Trophoblast cell (in vitro differentiated cells and primary cell): ENCODE measurements around the gene PAQR4.

Source experiments
- DNase-seq, 2 donors: peaks; one replicate each; pipeline ENCODE4 v3.0.0-alpha.2; 2016
- H2AFZ ChIP-seq: 2 replicates; pipeline ENCODE4 v1.6.1; 2013; ENCODE audit warnings: low read length, moderate library complexity, mild to moderate bottlenecking; ENCODE audit not compliant: insufficient read depth, poor library complexity
- H2AK5ac ChIP-seq: 2 replicates; pipeline ENCODE4 v1.6.1; 2013; ENCODE audit warnings: mild to moderate bottlenecking, low read length
- H2BK120ac ChIP-seq: 2 replicates; pipeline ENCODE4 v1.6.1; 2013; ENCODE audit warnings: low read length, mild to moderate bottlenecking, moderate library complexity; ENCODE audit not compliant: insufficient read depth, poor library complexity
- H2BK12ac ChIP-seq: 2 replicates; pipeline ENCODE4 v1.6.1; 2013; ENCODE audit warnings: mild to moderate bottlenecking, low read length, moderate library complexity
- H2BK5ac ChIP-seq: 2 replicates; pipeline ENCODE4 v1.6.1; 2013; ENCODE audit warnings: low read length, low read depth, moderate library complexity, mild to moderate bottlenecking; ENCODE audit not compliant: poor library complexity
- H3K14ac ChIP-seq: 2 replicates; pipeline ENCODE4 v1.6.1; 2013; ENCODE audit warnings: mild to moderate bottlenecking, low read length
- H3K18ac ChIP-seq: 2 replicates; pipeline ENCODE4 v1.6.1; 2013; ENCODE audit warnings: mild to moderate bottlenecking, low read length
- H3K23ac ChIP-seq: 2 replicates; pipeline ENCODE4 v1.6.1; 2013; ENCODE audit warnings: low read length
- H3K27ac ChIP-seq: 2 replicates; pipeline ENCODE4 v1.5.1; 2013; ENCODE audit warnings: low read depth, mild to moderate bottlenecking, inconsistent platforms, low read length, moderate library complexity
- H3K27me3 ChIP-seq: 2 replicates; pipeline ENCODE4 v1.6.1; 2013; ENCODE audit warnings: inconsistent platforms, mild to moderate bottlenecking, low read length, moderate library complexity; ENCODE audit not compliant: insufficient read depth
- H3K36me3 ChIP-seq, 2 experiments: 1 replicate in 1 of 2; 2 replicates in 1 of 2; pipeline ENCODE4 v1.6.1; 2013; ENCODE audit warnings: low read length in 2 of 2, mild to moderate bottlenecking in 2 of 2, moderate library complexity in 1 of 2; ENCODE audit not compliant: insufficient read depth in 2 of 2, control insufficient read depth in 1 of 2
- H3K4ac ChIP-seq: 2 replicates; pipeline ENCODE4 v1.6.1; 2013; ENCODE audit warnings: low read depth, mild to moderate bottlenecking, low read length, moderate library complexity
- H3K4me1 ChIP-seq, 2 experiments: 1 replicate in 1 of 2; 2 replicates in 1 of 2; pipeline ENCODE4 v1.6.1; 2013; ENCODE audit warnings: low read length in 2 of 2, mild to moderate bottlenecking in 2 of 2, moderate library complexity in 1 of 2; ENCODE audit not compliant: insufficient read depth in 2 of 2, control insufficient read depth in 1 of 2
- H3K4me2 ChIP-seq: 2 replicates; pipeline ENCODE4 v1.6.1; 2013; ENCODE audit warnings: inconsistent platforms, mild to moderate bottlenecking, low read length, moderate library complexity
- H3K4me3 ChIP-seq: 2 replicates; pipeline ENCODE4 v1.5.1; 2013; ENCODE audit warnings: mild to moderate bottlenecking, low read depth, low read length, inconsistent platforms
- H3K79me1 ChIP-seq: one replicate; pipeline ENCODE4 v1.6.1; 2013; ENCODE audit warnings: low read length
- H3K79me2 ChIP-seq: 2 replicates; pipeline ENCODE4 v1.6.1; 2013; ENCODE audit warnings: low read length, mild to moderate bottlenecking; ENCODE audit not compliant: control insufficient read depth, insufficient read depth, poor library complexity
- H3K9ac ChIP-seq: 2 replicates; pipeline ENCODE4 v1.6.1; 2013; ENCODE audit warnings: mild to moderate bottlenecking, low read length
- H3K9me3 ChIP-seq: 2 replicates; pipeline ENCODE4 v1.6.1; 2013; ENCODE audit warnings: low read depth, mild to moderate bottlenecking, control low read depth, inconsistent platforms, low read length; ENCODE audit not compliant: insufficient read depth
- H4K12ac ChIP-seq: 2 replicates; pipeline ENCODE4 v1.6.1; 2013; ENCODE audit warnings: low read depth, mild to moderate bottlenecking, low read length, moderate library complexity
- H4K8ac ChIP-seq: 2 replicates; pipeline ENCODE4 v1.6.1; 2013; ENCODE audit warnings: low read depth, mild to moderate bottlenecking, low read length, moderate library complexity
- H4K91ac ChIP-seq: one replicate; pipeline ENCODE4 v1.6.1; 2013; ENCODE audit warnings: low read depth, mild to moderate bottlenecking, low read length, moderate library complexity
- WGBS: extraction: QIAGEN DNeasy Blood & Tissue Kit; methylation state at CpG from one replicate; pipeline ENCODE4 v1.1.7; 2013; ENCODE audit warnings: missing lambda C conversion rate; ENCODE audit not compliant: insufficient read length, insufficient coverage; ENCODE audit errors: extremely low coverage; 5-methylcytosine and 5-hydroxymethylcytosine counted together

PAQR4 gene

DNA sequence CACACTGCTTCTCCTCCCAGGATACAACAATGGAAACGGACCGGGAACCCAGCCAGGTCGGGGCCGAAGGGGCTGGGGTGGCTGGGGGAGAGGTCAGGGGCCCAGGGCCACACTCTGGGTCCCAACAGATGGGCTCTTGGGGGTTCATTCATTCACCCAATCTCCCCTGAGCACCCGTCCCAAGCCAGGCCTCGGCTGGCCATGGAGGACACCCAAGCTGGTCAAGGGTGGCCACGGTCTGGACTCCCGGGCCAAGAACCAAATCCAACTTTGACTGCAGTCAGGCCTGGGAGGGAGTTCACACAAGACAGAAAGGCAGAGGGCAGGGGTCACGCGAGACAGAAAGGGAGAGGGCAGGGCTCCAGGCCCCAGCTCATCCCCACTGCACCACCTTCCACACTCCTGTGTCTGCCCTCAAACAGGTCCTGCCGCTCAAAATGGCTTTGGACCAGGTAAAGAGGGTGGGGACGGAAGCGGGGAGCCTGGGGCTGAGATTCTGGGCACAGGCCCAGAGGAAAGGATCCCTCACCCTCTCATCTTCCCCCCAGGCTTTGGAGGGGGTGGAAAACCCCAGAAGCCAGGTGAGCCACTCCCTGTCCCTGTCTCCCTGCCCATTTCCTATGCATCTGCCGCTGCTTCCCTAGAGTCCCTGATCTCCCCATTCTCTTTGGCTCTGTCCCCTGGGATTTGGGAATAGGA lies 23.4 kb downstream of the PAQR4 start:
- no peak overlapping the region for H2AFZ ChIP-seq

GRCh38 chr16:2996298-2996697 lies 27.1 kb downstream of the PAQR4 start:
- H3K14ac ChIP-seq: no peak overlapping the region
- no peak overlapping the region for H2BK12ac ChIP-seq
- WGBS: no CpG with 5 or more reads among the region's 13 CpGs
- no peak overlapping the region for H2BK5ac ChIP-seq
- no peak overlapping the region for H4K8ac ChIP-seq
- no peak overlapping the region for H2BK120ac ChIP-seq
- H2AFZ ChIP-seq: no peak overlapping the region
- H3K79me2 ChIP-seq: no peaks in the 10 kb centered on the region
- H3K4me3 ChIP-seq: no peak overlapping the region
- H3K79me1 ChIP-seq: no peaks in the 10 kb centered on the region
- no peak overlapping the region for H4K12ac ChIP-seq
- no peak overlapping the region for H4K91ac ChIP-seq
- H3K18ac ChIP-seq: no peak overlapping the region
- H3K27me3 ChIP-seq: no peaks in the 10 kb centered on the region
- no peaks in the 10 kb centered on the region for H3K9me3 ChIP-seq
- no peak overlapping the region for H2AK5ac ChIP-seq
- H3K4me2 ChIP-seq: no peak overlapping the region
- DNase-seq: no peak
- no peak overlapping the region for H3K27ac ChIP-seq
- no peak overlapping the region for H3K23ac ChIP-seq
- no peak overlapping the region for H3K4ac ChIP-seq
- no peak overlapping the region for H3K9ac ChIP-seq
- no peaks in the 10 kb centered on the region for H3K4me1 ChIP-seq
- H3K36me3 ChIP-seq: no peaks in the 10 kb centered on the region

More for the DNA sequence above, 23.4 kb downstream of the PAQR4 start:
- Histone ChIP-seq H3K4me1 (peaks cover 3 to 5% of the 10 kb centered on the region in 2 experiments), H3K14ac (no peak overlapping the region), H3K4me2 (no peak overlapping the region), H4K91ac (no peak overlapping the region), H3K4ac (no peak overlapping the region), H3K9ac (no peak overlapping the region), H3K27me3 (no peaks in the 10 kb centered on the region), H4K8ac (no peak overlapping the region), H2BK5ac (no peak overlapping the region), H3K27ac (no peak overlapping the region), H3K79me1 (no peaks in the 10 kb centered on the region), H2AK5ac (no peak overlapping the region), H3K4me3 (no peak overlapping the region), H3K18ac (no peak overlapping the region), H3K36me3 (no peaks in the 10 kb centered on the region), H2BK120ac (no peak overlapping the region), H4K12ac (no peak overlapping the region), H2BK12ac (no peak overlapping the region), H3K9me3 (no peaks in the 10 kb centered on the region), H3K79me2 (no peaks in the 10 kb centered on the region), H3K23ac (no peak overlapping the region)
- WGBS: no CpG with 5 or more reads among the region's 14 CpGs
- DNase-seq: no peak

- H3K27me3 ChIP-seq: no peaks in the 10 kb centered on the region
- H2AFZ ChIP-seq: no peak overlapping the region
- no peak overlapping the region for H3K4ac ChIP-seq
- H2AK5ac ChIP-seq: no peak overlapping the region
- no peak overlapping the region for H3K4me3 ChIP-seq
- H3K79me2 ChIP-seq: no peaks in the 10 kb centered on the region
- no CpG with 5 or more reads among the region's 6 CpGs for WGBS
- H3K36me3 ChIP-seq: no peaks in the 10 kb centered on the region
- no peak overlapping the region for H3K4me2 ChIP-seq
- H4K12ac ChIP-seq: no peak overlapping the region
- no peak for DNase-seq
- no peak overlapping the region for H4K8ac ChIP-seq
- H3K27ac ChIP-seq: no peak overlapping the region
- no peak overlapping the region for H2BK12ac ChIP-seq
- H3K9me3 ChIP-seq: no peaks in the 10 kb centered on the region
- no peak overlapping the region for H2BK120ac ChIP-seq
- no peak overlapping the region for H3K9ac ChIP-seq
- no peaks in the 10 kb centered on the region for H3K4me1 ChIP-seq
- H4K91ac ChIP-seq: no peak overlapping the region
- H2BK5ac ChIP-seq: no peak overlapping the region
- H3K23ac ChIP-seq: no peak overlapping the region
- H3K14ac ChIP-seq: no peak overlapping the region
- H3K79me1 ChIP-seq: no peaks in the 10 kb centered on the region
- H3K18ac ChIP-seq: no peak overlapping the region
Observed at GRCh38 chr16:2999929-3000328, 30.8 kb downstream of the PAQR4 start.

GRCh38 chr16:3000540-3000939 lies 31.4 kb downstream of the PAQR4 start:
- H3K14ac ChIP-seq: no peak overlapping the region
- no peak overlapping the region for H3K4me2 ChIP-seq
- H3K4me3 ChIP-seq: no peak overlapping the region
- no peak overlapping the region for H4K91ac ChIP-seq
- no peaks in the 10 kb centered on the region for H3K27me3 ChIP-seq
- H3K79me2 ChIP-seq: no peaks in the 10 kb centered on the region
- no peaks in the 10 kb centered on the region for H3K9me3 ChIP-seq
- no peaks in the 10 kb centered on the region for H3K36me3 ChIP-seq
- H3K4me1 ChIP-seq: no peaks in the 10 kb centered on the region
- no peak for DNase-seq
- no peak overlapping the region for H2BK120ac ChIP-seq
- H4K8ac ChIP-seq: no peak overlapping the region
- no peak overlapping the region for H3K23ac ChIP-seq
- no peaks in the 10 kb centered on the region for H3K79me1 ChIP-seq
- H3K18ac ChIP-seq: no peak overlapping the region
- no peak overlapping the region for H3K27ac ChIP-seq
- H3K4ac ChIP-seq: no peak overlapping the region
- WGBS: no CpG with 5 or more reads among the region's 4 CpGs
- H2AFZ ChIP-seq: no peak overlapping the region
- H2BK5ac ChIP-seq: no peak overlapping the region
- H2BK12ac ChIP-seq: no peak overlapping the region
- no peak overlapping the region for H4K12ac ChIP-seq
- no peak overlapping the region for H3K9ac ChIP-seq
- H2AK5ac ChIP-seq: no peak overlapping the region
